GM12878 (cell line): ENCODE results near the gene EXOC4.

Source experiments
- CTCF ChIP-seq, 3 experiments: IDR thresholded peaks in 2 of 3; conservative IDR thresholded peaks in 1 of 3; 2 replicates each; pipeline ENCODE4 v1.5.1; 2011; ENCODE audit warnings: low read depth in 3 of 3, low read length in 3 of 3, mild to moderate bottlenecking in 3 of 3, control low read depth in 2 of 3, moderate library complexity in 2 of 3, inconsistent platforms in 1 of 3, mixed read lengths in 1 of 3; ENCODE audit not compliant: control insufficient read depth in 2 of 3, insufficient read depth in 1 of 3; ENCODE audit errors: extremely low read depth in 1 of 3
- HDAC2 ChIP-seq: fragments of 200-600 bp; sonication (generic); IDR thresholded peaks from 2 replicates; pipeline ENCODE4 v1.6.1; 2017
- SMC3 ChIP-seq: IDR thresholded peaks from 2 replicates; pipeline ENCODE4 v1.6.1; 2011; ENCODE audit warnings: low read length, improper control_type of control experiment, borderline replicate concordance
- TAF1 ChIP-seq: IDR thresholded peaks from 2 replicates; pipeline ENCODE4 v1.6.1; 2011; ENCODE audit warnings: mild to moderate bottlenecking, low read depth, low read length, borderline replicate concordance
- USF2 ChIP-seq: IDR thresholded peaks from 2 replicates; pipeline ENCODE4 v1.6.1; 2011; ENCODE audit warnings: low read depth, low read length, improper control_type of control experiment, borderline replicate concordance
- ZNF592 ChIP-seq: fragments of 450-650 bp; IDR thresholded peaks from 2 replicates; pipeline ENCODE4 v1.6.1; 2017; ENCODE audit warnings: mild to moderate bottlenecking, moderate library complexity

- TF ChIP-seq USF2: no peak
- TF ChIP-seq TAF1: no peak
- TF ChIP-seq SMC3: no peak
- no peak for TF ChIP-seq CTCF (IDR thresholded peaks at IDR 0.05 in 2 of 3, conservative IDR thresholded peaks at IDR 0.05 in 1 of 3; ENCODE audit: control insufficient read depth in 2 of 3, extremely low read depth in 1 of 3, insufficient read depth in 1 of 3, low read depth in 3 of 3, low read length in 3 of 3)
- TF ChIP-seq ZNF592: no peak
- no peak for TF ChIP-seq HDAC2
These were observed 320.0 kb downstream of the EXOC4 start for GRCh38 chr7:133572843-133573242.
